ENCODE data around the gene DTD1. TPM values are rescaled to one million over a fixed set of nuclear protein-coding genes. Genes with fewer than 3 reads are reported as not detected.

Gene DTD1
- total and polyA plus RNA-seq, 2 donors: 13.2 to 16.9 TPM

- DNase-seq (ENCODE audit: low read depth in 6 of 9, low spot score in 9 of 9): no peak
- H3K27me3 ChIP-seq (ENCODE audit: control insufficient read depth in 2 of 2, insufficient read depth in 1 of 2, low read length in 1 of 2): no peaks in the 10 kb centered on the region
- no peak overlapping the region for H3K4me3 ChIP-seq (ENCODE audit: low read length in 2 of 2)
- no peaks in the 10 kb centered on the region for H3K36me3 ChIP-seq (ENCODE audit: control insufficient read depth in 2 of 2, insufficient read depth in 2 of 2, low read length in 1 of 2)
- no peak overlapping the region for H3K27ac ChIP-seq (ENCODE audit: low read depth in 1 of 2, low read length in 1 of 2)
- no peaks in the 10 kb centered on the region for H3K9me3 ChIP-seq (ENCODE audit: control insufficient read depth in 2 of 2, insufficient read depth in 1 of 2, low read length in 1 of 2)
- 95% methylated on average over 3 of the region's 3 CpGs for WGBS
- no peaks in the 10 kb centered on the region for H3K4me1 ChIP-seq (ENCODE audit: control insufficient read depth in 2 of 2, insufficient read depth in 2 of 2, low read length in 2 of 2)
Measured at GRCh38 chr20:18811904-18812303, 224.1 kb downstream of the DTD1 start.

DNA sequence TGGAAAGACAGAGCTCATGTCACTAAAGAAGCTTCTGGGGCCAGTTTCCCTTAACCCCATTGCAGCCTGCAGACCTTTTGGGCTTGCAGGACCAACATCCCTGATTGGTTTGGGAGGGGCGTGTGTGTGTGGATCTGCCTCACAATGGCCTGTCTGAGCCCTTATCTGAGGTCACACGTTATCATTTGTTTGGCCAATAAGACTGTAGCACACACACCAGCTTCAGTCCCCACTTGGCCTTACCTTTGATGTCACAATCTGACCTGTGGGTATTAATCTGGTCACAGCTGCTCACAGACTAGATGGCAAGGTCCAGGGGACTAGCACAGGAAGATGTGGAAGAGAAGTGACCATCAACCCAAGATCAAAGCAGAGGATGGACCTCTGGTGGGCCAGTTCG is 225.6 kb downstream of the DTD1 start, which contains the start of gene SCP2D1:
SCP2D1 (plus strand) TSS at position 301 of the 400 bp plus-strand sequence; CDS start at position 334, 33 bp downstream.
- H3K27ac ChIP-seq (ENCODE audit: low read depth in 1 of 2, low read length in 1 of 2): no peak within 1 kb of the TSS
- no peaks in the 10 kb centered on the region for H3K36me3 ChIP-seq (ENCODE audit: control insufficient read depth in 2 of 2, insufficient read depth in 2 of 2, low read length in 1 of 2)
- no peak for DNase-seq (ENCODE audit: low read depth in 6 of 9, low spot score in 9 of 9)
- no peaks in the 10 kb centered on the region for H3K27me3 ChIP-seq (ENCODE audit: control insufficient read depth in 2 of 2, insufficient read depth in 1 of 2, low read length in 1 of 2)
- H3K4me1 ChIP-seq (ENCODE audit: control insufficient read depth in 2 of 2, insufficient read depth in 2 of 2, low read length in 2 of 2): no peaks in the 10 kb centered on the region
- no peak within 1 kb of the TSS for H3K4me3 ChIP-seq (ENCODE audit: low read length in 2 of 2)
- WGBS: 84% methylated on average over 3 of the region's 3 CpGs
- no peaks in the 10 kb centered on the region for H3K9me3 ChIP-seq (ENCODE audit: control insufficient read depth in 2 of 2, insufficient read depth in 1 of 2, low read length in 1 of 2)

DNA sequence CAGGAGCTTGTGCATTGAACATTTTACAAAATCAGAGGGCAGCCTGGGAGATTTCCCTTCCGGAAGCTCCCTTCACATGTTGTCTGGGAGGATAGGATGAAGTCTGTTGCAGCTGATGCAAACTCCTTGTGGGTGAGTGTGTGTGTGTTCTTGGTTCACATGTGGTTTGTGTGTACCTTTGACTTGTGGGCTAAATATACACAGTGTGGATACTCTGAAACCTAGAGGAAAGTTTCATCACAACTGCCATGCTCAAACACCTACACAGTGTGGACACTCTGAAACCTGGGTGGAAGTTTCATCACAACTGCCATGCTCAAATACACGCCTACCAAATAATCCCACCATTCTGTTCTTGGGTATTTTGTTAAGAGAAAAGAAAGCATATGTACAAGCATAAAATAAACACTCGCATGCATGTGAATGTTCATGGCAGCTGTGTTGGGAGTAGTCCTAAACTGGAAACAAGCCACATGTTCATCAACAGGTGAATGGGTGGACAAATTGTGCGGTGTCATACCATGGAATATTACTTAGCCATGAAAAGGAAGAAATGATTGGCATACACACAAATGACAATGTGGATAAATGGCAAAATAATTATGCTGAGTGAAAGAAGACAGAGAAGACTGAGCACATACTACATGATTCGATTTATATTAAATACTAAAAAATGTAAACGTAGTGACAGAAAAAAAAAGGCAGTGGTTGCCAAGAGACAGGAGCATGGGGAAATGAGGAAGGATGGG is 227.5 kb downstream of the DTD1 start:
- Histone ChIP-seq H3K4me3 (ENCODE audit: low read length in 2 of 2) (no peak overlapping the region), H3K4me1 (ENCODE audit: control insufficient read depth in 2 of 2, insufficient read depth in 2 of 2, low read length in 2 of 2) (no peaks in the 10 kb centered on the region), H3K36me3 (ENCODE audit: control insufficient read depth in 2 of 2, insufficient read depth in 2 of 2, low read length in 1 of 2) (no peaks in the 10 kb centered on the region), H3K27me3 (ENCODE audit: control insufficient read depth in 2 of 2, insufficient read depth in 1 of 2, low read length in 1 of 2) (no peaks in the 10 kb centered on the region), H3K27ac (ENCODE audit: low read depth in 1 of 2, low read length in 1 of 2) (no peak overlapping the region), H3K9me3 (ENCODE audit: control insufficient read depth in 2 of 2, insufficient read depth in 1 of 2, low read length in 1 of 2) (no peaks in the 10 kb centered on the region)
- no peak for DNase-seq (ENCODE audit: low read depth in 6 of 9, low spot score in 9 of 9)
- WGBS: 97% methylated on average over 6 of the region's 6 CpGs

Other genes starting within 250 kb of the DTD1 start
- 1.0 TPM for gene DZANK1, start 121.0 kb upstream of the DTD1 start, total RNA-seq
- 3.3 TPM for gene DZANK1, start 121.0 kb upstream of the DTD1 start, polyA plus RNA-seq
- gene POLR3F, start 120.7 kb upstream of the DTD1 start, total RNA-seq: 9.6 TPM
- gene POLR3F, start 120.7 kb upstream of the DTD1 start, polyA plus RNA-seq: 12.9 TPM
- gene RBBP9, start 90.8 kb upstream of the DTD1 start, total RNA-seq: 12.7 TPM
- gene RBBP9, start 90.8 kb upstream of the DTD1 start, polyA plus RNA-seq: 8.9 TPM
- gene SEC23B, start 80.1 kb upstream of the DTD1 start, total RNA-seq: 47.7 TPM
- gene SEC23B, start 80.1 kb upstream of the DTD1 start, polyA plus RNA-seq: 16.4 TPM
- 99.3 TPM for gene SMIM26, start 20.6 kb upstream of the DTD1 start, total RNA-seq
- gene SMIM26, start 20.6 kb upstream of the DTD1 start, polyA plus RNA-seq: 188 TPM
- not detected for gene SCP2D1, start 225.7 kb downstream of the DTD1 start, total RNA-seq
- not detected for gene SCP2D1, start 225.7 kb downstream of the DTD1 start, polyA plus RNA-seq